Right ventricle myocardium superior (tissue), 1 donor: ENCODE results near the gene MYLK4. TPM values are rescaled to one million over a fixed set of nuclear protein-coding genes. Genes with fewer than 3 reads are reported as not detected.

Source experiments
- ATAC-seq: fragments of 200-7000 bp; cut with Tn5 transposase; one replicate; pipeline ENCODE4 v1.9.1; 2020; ENCODE audit warnings: mild to moderate bottlenecking; ENCODE audit not compliant: poor library complexity
- DNase-seq: peaks from one replicate; pipeline ENCODE4 v3.0.0-alpha.2; 2020
- intact Hi-C: fragments of 100-400 bp; cut with DNase I; formaldehyde crosslinking; loops from one replicate; pipeline ENCODE4 v1.11.2; 2022
- total RNA-seq: library from RNA; stranded (reverse); fragmentation: NEBNext Ultra II Directional; extraction: Animal tissue kit (Norgen Biotek cat#: 25700); gene quantifications from one replicate; pipeline ENCODE4 v1.2.1, GENCODE V29; 2021
- donor health status: DM: no; HTN: yes; CAD: no; lungs with severe emphysema.

MYLK4 gene
- total RNA-seq, 1 donor from 2014 or later, result 1.4 TPM

DNA sequence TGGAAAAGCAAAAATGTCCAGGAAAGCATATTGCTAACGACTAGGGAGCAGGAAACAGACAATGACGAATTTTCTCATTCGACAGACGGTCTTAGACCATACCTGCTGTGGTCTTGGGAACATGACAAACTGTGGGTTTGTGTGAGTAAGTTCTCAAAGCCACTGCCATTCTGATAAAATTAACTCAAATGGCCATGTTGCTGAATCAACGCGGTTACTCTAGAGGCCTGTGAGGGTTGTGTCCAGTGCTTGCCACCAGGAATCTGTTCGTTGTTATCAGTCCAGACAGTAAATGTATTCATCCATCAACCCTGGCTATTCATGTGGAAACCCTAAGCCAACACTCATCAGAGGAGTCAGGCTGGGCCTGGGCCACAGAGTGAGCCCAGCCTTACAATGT, 124.3 kb downstream of the MYLK4 start:
- intact Hi-C loops, result no loop called here
- no peak for ATAC-seq
- DNase-seq, result no peak

DNA sequence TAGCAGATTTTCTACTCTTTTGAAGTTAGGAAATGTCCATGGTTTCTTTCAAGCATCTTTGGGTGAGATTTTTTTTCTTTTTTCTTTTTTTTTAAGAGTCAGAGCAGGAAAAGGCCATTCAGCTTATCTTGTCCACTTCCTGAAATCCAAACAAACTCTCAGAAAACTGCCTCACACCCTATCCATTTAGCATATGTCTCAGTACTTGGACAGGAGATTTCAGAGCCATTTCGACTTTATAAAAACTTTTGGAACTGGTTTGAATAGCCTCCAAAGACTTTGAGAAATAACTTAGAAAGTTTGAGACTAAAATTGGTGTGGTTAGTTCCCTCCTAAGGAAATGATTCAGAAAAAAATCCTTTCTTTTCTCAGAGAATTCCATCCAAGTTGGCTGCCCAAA, 125.1 kb downstream of the MYLK4 start:
- ATAC-seq (no peak), DNase-seq (no peak)
- intact Hi-C loops, result no loop called here

DNA sequence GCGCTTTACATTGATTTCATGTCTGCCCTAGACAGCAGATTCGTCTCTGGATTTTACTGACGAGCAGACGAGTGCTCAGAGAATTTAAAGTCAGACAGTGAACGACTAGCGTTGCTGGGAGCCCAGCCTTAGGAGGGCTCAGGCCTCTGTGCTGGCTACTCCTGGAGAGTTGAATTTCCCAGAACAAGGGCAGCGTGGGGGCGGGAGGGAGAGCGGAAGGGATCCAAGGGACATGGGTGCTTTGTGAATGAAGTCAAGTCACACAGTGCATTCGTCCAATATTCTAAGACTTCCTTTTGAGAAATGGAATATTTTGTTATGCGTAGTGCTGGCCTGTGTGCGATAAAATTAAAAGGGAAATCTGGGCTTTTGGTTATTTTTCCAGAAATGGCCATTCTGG, 126.5 kb downstream of the MYLK4 start:
- DNase-seq, result no peak
- ATAC-seq, result no peak
- intact Hi-C loops, result no loop called here

DNA sequence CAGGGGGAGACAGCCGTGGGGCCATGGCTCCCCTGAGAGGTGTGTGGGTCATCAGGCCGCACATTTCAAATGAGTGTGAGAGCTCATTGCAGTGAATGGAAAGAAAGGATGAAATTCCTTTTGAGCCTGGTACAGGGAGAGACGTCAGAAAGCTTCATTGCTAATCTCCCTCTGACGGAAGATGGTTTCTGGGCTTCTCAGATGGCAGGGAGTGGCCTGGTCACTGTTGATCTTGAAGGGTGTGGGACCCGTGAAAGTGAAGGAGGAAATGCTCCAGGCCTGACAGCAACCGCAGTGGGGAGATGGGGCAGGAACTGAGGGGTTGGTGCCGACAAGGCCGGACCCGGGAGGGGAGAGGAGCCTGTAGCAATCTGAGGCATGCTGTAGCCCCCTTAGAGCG, 127.4 kb downstream of the MYLK4 start:
- intact Hi-C loops, result no loop called here
- peak; percentile 34 for ATAC-seq
- no peak for DNase-seq

DNA sequence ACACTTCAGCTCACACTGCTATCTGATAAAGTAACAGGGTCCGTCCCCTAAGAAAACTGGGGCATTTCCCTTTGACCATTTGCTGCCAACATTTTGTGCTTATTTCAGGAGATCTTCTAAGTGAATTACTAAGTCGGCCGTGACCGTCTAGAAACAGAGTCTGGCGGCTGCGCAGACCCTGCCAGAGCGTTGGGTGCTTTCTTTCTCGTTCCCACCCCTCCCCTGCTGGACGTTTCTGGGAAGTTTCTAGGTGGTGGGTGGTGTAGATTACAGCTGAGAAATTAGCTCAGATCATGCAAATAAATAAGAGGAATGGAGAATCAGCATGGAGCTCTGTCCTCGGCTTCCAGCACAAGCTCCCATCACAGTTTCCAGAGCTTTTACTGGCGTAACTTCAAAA, 128.1 kb downstream of the MYLK4 start:
- no peak for DNase-seq
- ATAC-seq, result no peak
- intact Hi-C loops, result no loop called here

DNA sequence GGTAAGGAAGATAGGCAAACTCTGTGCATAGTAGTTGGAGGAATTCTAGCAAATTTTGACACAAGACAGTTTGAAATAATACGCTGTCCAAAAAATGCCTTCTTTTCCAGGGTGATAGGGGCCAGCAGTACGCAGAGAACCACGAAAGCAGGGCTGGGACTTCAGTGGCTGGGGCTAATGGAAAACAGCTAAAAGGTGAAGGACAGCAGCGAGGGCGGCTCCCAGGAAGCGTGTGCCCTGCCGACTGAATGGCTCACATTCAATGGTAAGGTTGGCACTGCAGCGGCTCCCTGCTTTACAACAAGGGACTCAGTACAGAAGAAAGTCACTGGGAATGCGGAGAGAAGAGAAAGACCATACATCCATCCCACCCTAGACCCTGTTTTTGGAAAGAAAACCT, 131.1 kb downstream of the MYLK4 start:
- ATAC-seq, result no peak
- intact Hi-C loops, result no loop called here
- no peak for DNase-seq

DNA sequence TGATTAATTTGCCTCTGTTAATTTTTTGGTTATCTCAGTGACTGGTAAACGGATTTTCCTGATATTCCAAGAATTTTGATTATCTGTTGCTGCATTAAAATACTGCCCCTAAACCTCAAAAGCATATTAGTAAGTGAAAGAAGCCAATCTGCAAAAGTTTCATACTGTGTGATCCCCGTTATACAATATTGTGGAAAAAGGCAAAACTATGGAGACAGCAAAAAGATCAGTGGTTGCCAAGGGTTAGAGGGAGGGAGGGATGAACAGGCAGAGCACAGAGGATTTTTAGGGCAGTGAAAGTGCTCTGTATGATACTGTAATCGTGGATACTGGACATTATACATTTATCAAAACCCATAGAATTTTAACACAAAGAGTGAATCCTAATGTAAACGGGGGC, 133.0 kb downstream of the MYLK4 start:
- intact Hi-C loops, result no loop called here
- ATAC-seq, result no peak
- DNase-seq, result no peak

DNA sequence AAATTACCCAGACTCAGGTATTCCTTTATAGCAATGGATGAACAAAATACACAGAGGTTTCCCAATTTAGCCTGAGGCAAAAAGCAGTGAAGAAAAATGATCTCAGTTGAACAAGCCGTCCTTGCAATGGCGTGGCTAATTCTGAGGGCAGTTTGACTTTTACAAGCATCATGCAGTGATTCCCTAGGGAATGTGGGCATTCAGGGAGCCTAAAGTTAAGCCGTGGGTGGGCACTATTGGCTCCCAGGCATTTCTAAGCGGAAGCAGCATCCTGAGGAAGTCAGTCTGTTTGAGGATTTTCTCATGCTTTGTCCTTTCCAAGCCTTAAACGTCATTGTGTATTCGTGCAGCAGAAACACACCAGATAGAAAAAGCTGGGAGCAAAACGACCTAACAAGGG, 133.9 kb downstream of the MYLK4 start:
- no peak for DNase-seq
- no peak for ATAC-seq
- intact Hi-C loops, result no loop called here

DNA sequence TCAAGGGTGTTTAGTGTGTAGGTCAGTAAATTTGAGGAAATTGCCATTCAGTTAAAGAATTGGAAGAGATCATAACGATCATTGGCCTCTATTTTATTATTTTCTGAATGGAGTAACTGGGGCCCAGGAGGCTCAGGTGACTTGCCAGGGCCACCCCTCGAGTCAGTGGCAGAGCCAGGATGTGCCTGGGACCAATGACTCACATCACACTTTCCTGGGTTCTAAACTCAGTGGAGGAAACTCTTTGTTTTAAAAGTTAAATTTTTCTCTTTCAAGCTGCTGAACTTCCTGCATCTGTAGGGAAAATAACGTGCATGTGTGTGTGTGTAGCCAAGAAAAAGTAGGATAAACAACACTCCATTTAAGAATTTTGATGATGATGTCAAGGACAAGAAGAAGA, 135.5 kb downstream of the MYLK4 start:
- intact Hi-C loops, result no loop called here
- ATAC-seq (no peak), DNase-seq (no peak)

DNA sequence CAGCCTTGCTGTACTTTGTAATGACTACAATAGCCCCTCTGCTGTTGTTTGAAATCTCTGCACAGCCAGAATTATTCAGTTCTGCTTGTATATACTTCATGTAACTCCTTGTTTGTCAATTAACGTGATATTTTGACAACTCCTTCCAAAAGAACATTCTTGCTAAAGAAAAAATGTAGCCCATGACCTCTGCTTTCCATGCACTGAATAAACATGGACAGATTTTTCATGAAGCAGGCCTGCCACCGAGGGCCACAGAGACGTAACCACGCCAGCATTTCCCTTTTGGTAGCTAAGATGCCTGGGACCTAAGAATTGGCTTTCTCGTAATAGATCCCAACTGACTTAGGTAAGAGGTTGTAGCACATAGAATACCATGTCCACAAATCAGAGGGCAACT, 135.9 kb downstream of the MYLK4 start:
- intact Hi-C loops, result no loop called here
- no peak for DNase-seq
- ATAC-seq, result no peak

DNA sequence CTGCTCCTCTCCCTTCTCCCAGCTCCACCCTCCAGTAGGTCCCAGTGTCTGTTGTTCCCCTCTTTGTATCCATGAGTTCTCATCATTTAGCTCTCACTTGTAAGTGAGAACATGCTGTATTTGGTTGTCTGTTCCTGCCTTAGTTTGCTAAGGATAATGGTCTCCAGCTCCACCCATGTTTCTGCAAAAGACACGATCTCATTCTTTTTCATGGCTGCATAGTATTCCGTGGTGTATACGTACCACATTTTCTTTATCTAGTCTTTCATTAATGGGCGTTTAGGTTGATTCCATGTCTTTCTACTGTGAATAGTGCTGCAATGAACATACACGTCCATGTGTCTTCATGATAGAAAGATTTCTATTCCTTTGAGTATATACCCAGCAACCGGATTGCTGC, 136.6 kb downstream of the MYLK4 start:
- DNase-seq (no peak), ATAC-seq (no peak)
- intact Hi-C loops, result no loop called here

Other genes with a start within 250 kb of the MYLK4 start
- 39.8 TPM for gene WRNIP1, start 14.5 kb upstream of the MYLK4 start, total RNA-seq
- 25.3 TPM for gene SERPINB1, start 90.9 kb upstream of the MYLK4 start, total RNA-seq
- gene SERPINB9, start 152.4 kb upstream of the MYLK4 start, total RNA-seq, result 2.9 TPM
- gene SERPINB6, start 220.6 kb upstream of the MYLK4 start, total RNA-seq, result 265 TPM
- gene NQO2, start 249.0 kb upstream of the MYLK4 start, total RNA-seq, result 70.5 TPM